Esophagus mucosa (tissue), 1 donor: ENCODE data around the gene NIT1. TPM values are rescaled to one million over a fixed set of nuclear protein-coding genes. Genes with fewer than 3 reads are reported as not detected.
"Not testable (repeated sequence)": the region's sequence is repeated elsewhere in the genome, so short reads cannot be mapped to it uniquely, and the experiment has no call there.

Source experiments
- ATAC-seq: fragments of 200-7000 bp; cut with Tn5 transposase; one replicate; pipeline ENCODE4 v1.9.1; 2020
- total RNA-seq: library from RNA; stranded (reverse); gene quantifications from one replicate; pipeline ENCODE4 v1.2.4, GENCODE V29; 2023
- donor health status: DM: yes; HTN: yes; CAD: no.

NIT1 gene
- total RNA-seq, 1 donor from 2014 or later, result 26.4 TPM

GRCh38 chr1:161115132-161115711 is 2.7 kb upstream of the NIT1 start:
- ATAC-seq, result peak; percentile 88

DNA sequence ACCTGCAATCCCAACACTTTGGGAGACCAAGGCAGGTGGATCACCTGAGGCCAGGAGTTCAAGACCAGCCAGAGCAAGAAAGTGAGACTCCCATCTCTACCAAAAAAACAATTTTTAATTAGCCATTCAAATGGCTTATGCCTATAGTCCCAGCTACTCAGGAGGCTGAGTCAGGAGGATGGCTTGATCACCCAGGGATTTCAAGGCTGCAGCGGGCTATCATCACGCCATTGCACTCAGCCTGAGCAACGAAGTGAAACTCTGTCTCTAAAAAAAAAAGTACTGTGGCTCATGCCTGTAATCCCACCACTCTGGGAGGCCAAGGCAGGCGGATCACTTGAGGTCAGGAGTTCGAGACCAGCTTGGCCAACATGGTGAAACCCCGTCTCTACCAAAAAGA is 1.9 kb upstream of the NIT1 start:
- ATAC-seq, result not testable (repeated sequence)

- ATAC-seq, result peak; percentile 75
Observed at GRCh38 chr1:161119092-161119903, 1.4 kb downstream of the NIT1 start.

GRCh38 chr1:161121042-161121650 is 3.2 kb downstream of the NIT1 start:
- ATAC-seq, result no peak

- ATAC-seq, result no peak
Observed at GRCh38 chr1:161121834-161122233, 3.9 kb downstream of the NIT1 start.

DNA sequence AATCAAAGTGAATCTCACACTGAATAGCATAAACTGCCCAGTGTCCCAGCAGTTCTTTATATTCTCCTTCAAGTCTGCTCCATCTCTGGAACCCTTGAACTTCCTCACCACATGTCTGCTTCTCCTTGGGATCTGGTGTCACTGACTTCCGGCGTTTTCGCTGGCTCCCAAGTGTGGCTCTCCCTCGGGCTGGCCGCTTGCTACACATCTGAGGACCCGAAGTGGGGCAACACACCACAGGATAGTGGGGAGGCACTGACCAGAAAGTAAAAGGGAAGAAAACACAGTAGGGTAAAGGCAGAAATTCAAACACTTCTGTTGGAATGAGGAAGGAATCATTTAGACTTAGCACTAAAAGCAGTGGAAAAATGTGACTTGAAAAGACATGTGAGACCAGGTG is 5.1 kb downstream of the NIT1 start:
- no peak for ATAC-seq

- ATAC-seq, result no peak
Observed at GRCh38 chr1:161127649-161128048, 9.7 kb downstream of the NIT1 start.

DNA sequence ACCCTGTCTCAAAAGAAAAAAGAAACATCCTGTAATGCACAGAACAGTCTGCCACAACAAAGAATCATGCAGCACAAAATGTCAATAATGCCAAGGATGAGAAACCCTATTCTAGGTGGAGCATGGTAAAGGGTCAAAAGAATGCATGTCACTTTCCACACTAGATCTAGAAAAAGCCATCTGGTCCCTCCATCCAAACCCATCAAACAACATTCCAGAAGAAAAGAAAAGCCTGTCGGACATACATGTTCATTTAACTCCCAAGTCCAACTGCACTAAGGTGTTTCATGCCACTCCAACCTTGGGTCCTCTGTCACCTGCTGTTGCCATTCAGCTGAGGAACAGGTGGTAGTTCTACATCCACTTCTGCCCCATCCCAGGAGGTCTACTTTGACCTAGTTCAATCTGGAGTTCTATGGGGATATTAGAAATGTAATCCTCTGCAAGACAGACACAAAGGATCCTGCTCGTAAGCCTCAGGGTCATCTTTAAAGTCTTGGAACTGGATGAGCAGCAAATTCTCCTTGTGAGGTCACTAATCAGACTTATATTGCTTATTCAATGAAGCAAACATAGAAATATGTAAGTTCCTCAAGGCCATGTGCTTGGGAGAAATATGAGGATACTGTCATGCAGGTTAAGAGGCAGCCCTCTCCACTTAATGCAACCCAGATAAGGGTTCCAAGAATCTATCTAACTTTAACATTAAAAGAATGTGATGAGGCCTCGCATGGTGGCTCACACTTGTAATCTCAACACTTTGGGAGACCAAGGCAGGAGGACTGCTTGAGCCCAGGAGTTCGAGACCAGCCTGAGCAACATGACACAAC is 10.9 kb downstream of the NIT1 start:
- no peak for ATAC-seq

GRCh38 chr1:161130266-161130665 is 12.4 kb downstream of the NIT1 start:
- ATAC-seq, result no peak

- no peak for ATAC-seq
Observed at GRCh38 chr1:161131523-161132409, 13.9 kb downstream of the NIT1 start.

- ATAC-seq, result peak; percentile 95
Observed at GRCh38 chr1:161132410-161133219, 14.7 kb downstream of the NIT1 start, which contains the start of gene DEDD. DEDD (minus strand) TSS chr1:161132667; CDS start chr1:161124462, 8,205 bp downstream.

GRCh38 chr1:161133220-161133740 is 15.4 kb downstream of the NIT1 start:
- ATAC-seq, result no peak

DNA sequence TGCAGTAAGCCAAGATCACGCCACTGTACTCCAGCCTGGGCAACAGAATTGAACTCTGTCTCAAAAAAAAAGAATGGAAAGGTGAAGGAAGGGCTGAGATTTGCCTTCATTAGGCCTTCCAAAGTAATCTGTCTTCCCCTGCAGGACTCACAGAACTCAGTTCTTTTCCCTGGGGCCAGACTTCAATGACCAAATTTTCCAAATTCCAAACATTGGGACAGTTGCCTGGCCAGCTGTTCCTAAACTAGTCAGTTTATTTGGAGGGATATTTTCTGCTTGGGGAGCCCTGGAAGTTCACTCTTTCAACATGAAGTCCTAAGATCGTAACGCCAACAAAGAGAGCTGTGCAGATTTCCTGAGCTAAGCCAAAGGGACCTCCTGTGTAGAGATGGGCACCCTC is 20.0 kb downstream of the NIT1 start:
- ATAC-seq, result no peak

- no peak for ATAC-seq
Observed at GRCh38 chr1:161138431-161138830, 20.5 kb downstream of the NIT1 start.

DNA sequence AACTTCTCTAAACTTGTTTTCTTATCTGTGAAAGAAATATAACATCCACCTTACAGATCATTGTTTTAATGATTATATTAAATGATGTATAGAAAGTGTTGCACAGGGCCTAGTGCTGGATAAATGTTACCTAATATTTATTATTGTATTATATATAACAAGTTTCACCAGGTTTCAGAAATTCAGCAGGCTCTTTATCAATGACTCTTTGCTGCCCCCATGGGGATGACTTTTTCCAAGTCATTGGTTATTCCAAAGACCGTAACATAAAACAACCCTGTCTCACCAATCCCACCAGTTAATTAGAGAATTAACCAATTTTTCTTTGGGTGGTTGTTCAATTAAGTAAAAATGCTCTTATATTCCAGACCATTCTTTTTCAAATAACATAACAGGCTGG is 21.9 kb downstream of the NIT1 start:
- ATAC-seq, result peak; percentile 73

DNA sequence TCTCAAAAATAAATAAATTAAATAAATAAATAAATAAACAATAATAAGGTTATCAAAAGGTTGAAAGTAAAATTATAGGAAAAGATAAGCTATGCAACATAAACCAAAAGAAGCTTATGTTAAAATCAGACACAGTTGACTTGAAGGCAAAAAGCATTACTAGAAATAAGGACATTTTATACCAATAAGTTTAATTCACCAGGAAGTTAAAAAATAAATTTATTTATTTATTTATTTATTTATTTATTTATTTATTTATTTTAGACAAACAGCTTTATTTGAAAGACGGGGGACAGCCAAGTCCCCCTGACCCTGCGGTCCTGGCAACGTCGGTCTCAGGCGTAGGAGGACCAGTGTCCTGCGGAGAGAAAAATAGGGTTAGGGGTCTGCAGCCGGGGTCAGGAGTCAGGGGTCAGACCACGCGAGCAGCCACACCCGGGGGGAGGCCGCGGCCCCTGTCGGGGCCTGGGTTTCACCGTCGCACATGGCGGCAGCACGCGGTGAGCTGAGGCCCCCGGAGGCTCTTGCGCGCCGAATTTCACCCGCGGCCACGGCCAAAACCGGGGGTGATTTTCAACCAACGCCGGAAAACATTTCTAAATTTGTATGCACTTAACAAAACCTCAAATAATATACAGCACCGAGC is 23.0 kb downstream of the NIT1 start:
- ATAC-seq, result no peak

DNA sequence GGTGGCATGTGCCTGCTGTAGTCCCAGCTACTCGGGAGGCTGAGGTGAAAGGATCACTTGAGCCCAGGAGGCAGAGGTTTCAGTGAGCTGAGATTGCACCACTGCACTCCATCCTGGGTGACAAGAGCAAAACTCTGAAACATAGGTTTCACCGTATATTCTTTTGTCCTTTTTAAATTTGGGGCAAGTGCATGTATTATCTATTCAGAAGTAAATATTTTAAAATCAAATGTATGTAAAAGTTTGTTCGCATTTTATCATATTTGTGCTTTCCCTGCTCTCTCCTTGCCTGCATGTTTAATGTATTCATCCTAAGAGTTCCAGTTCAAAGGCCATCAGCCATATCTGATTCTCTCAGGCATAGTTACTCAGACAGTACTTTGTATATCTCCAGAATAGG is 27.9 kb downstream of the NIT1 start:
- ATAC-seq, result no peak

GRCh38 chr1:161153176-161153575 is 35.3 kb downstream of the NIT1 start:
- ATAC-seq, result no peak

- peak; percentile 83 for ATAC-seq
Observed at GRCh38 chr1:161153682-161154337, 35.9 kb downstream of the NIT1 start, which contains the start of gene UFC1. UFC1 (plus strand) TSS chr1:161153978; CDS start chr1:161153998, 20 bp downstream.
